Activated T-cell treated with anti-CD3 and anti-CD28 coated beads for 1 hour (primary cell): ENCODE results near the gene RIC1.
"Not testable (repeated sequence)": the region's sequence is repeated elsewhere in the genome, so short reads cannot be mapped to it uniquely, and the experiment has no call there.

Experiments
- DNase-seq: peaks from one replicate; pipeline ENCODE4 v3.0.0-alpha.2; 2020; ENCODE audit warnings: low read depth

The RIC1 gene

GRCh38 chr9:5624655-5625054 lies 4.3 kb upstream of the RIC1 start:
- DNase-seq, result no peak

- peak; percentile 12 for DNase-seq
Measured at GRCh38 chr9:5626727-5627634, 1.9 kb upstream of the RIC1 start.

GRCh38 chr9:5627686-5628085 lies 1.2 kb upstream of the RIC1 start:
- not testable (repeated sequence) for DNase-seq

GRCh38 chr9:5628183-5628529 lies 751 bp upstream of the RIC1 start:
- no peak for DNase-seq

GRCh38 chr9:5629312-5630080 lies 589 bp downstream of the RIC1 start:
- peak; percentile 24 for DNase-seq

- DNase-seq, result no peak
Measured at GRCh38 chr9:5630081-5630507, 1.2 kb downstream of the RIC1 start.

- DNase-seq, result no peak
Measured at GRCh38 chr9:5631026-5631425, 2.1 kb downstream of the RIC1 start.

- no peak for DNase-seq
Measured at GRCh38 chr9:5632540-5632939, 3.6 kb downstream of the RIC1 start.

- no peak for DNase-seq
Measured at GRCh38 chr9:5633243-5633642, 4.3 kb downstream of the RIC1 start.

- DNase-seq, result no peak
Measured at GRCh38 chr9:5635390-5635789, 6.5 kb downstream of the RIC1 start.

- DNase-seq, result no peak
Measured at GRCh38 chr9:5639816-5640215, 10.9 kb downstream of the RIC1 start.

GRCh38 chr9:5642170-5642569 lies 13.3 kb downstream of the RIC1 start:
- DNase-seq, result no peak

- no peak for DNase-seq
Measured at GRCh38 chr9:5643005-5643624, 14.2 kb downstream of the RIC1 start.

GRCh38 chr9:5644501-5644900 lies 15.6 kb downstream of the RIC1 start:
- no peak for DNase-seq

GRCh38 chr9:5646116-5646515 lies 17.2 kb downstream of the RIC1 start:
- no peak for DNase-seq

GRCh38 chr9:5650356-5651105 lies 21.6 kb downstream of the RIC1 start:
- no peak for DNase-seq

GRCh38 chr9:5651246-5651645 lies 22.3 kb downstream of the RIC1 start:
- DNase-seq, result no peak

GRCh38 chr9:5652821-5653220 lies 23.9 kb downstream of the RIC1 start:
- DNase-seq, result no peak

- not testable (repeated sequence) for DNase-seq
Measured at GRCh38 chr9:5662804-5663203, 33.9 kb downstream of the RIC1 start.

GRCh38 chr9:5665059-5665458 lies 36.2 kb downstream of the RIC1 start:
- DNase-seq, result no peak

- no peak for DNase-seq
Measured at GRCh38 chr9:5667391-5667790, 38.5 kb downstream of the RIC1 start.

GRCh38 chr9:5670079-5670478 lies 41.2 kb downstream of the RIC1 start:
- DNase-seq, result no peak
